GF-D8 (cell line): ENCODE results near the gene DQX1.
"Not testable (repeated sequence)": the region's sequence is repeated elsewhere in the genome, so short reads cannot be mapped to it uniquely, and the experiment has no call there.

Experiments
- DNase-seq: peaks from one replicate; lab custom pipeline; 2025; lab: John Stamatoyannopoulos, UW

The DQX1 gene, protein sequence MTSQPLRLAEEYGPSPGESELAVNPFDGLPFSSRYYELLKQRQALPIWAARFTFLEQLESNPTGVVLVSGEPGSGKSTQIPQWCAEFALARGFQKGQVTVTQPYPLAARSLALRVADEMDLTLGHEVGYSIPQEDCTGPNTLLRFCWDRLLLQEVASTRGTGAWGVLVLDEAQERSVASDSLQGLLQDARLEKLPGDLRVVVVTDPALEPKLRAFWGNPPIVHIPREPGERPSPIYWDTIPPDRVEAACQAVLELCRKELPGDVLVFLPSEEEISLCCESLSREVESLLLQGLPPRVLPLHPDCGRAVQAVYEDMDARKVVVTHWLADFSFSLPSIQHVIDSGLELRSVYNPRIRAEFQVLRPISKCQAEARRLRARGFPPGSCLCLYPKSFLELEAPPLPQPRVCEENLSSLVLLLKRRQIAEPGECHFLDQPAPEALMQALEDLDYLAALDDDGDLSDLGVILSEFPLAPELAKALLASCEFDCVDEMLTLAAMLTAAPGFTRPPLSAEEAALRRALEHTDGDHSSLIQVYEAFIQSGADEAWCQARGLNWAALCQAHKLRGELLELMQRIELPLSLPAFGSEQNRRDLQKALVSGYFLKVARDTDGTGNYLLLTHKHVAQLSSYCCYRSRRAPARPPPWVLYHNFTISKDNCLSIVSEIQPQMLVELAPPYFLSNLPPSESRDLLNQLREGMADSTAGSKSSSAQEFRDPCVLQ

DNA sequence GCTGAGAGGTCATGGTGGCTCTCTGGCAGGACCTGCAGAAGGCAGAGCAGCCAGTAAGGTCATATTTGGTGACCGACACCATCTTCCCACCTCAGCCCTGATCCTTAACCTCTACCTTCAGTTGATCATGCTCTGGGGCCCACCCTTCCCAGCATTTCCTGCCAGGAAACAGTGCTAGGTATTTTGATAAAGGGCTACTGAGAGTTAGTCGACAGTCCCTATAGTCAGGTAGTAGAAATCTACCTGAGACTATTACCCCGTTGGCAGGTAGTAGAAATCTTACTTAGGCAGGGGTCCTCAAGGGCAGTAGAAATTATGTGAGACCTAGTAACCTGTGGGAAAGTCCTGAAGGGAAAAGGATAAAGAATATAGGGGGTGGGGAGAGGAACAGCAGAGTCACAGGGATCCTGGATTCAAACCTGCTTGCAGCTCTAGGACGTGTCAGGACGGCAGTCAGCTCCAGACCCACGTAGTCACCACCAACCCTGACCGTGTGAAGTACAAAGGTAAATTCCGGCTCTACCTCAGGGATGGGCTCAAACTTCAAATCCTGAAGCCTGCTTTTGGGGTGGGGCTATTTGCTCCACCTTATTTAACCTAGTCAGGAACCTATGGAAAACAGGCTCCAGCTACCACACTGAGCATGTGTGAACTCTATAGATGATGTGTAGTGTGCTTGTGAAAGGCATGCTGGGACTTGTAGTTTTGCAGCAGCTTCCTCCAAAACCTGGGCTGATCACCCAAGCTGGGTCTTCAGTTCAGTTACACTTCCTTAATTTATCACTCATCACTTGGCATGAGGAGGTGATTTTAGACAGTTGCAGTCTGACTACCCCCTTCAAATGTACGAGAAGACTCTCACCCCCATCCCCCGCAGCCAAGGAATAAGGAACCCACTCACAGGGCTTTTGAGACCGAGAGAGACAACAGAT lies at the start of gene DQX1:
TSS of gene DQX1 (minus strand) at position 515 of the 932 bp plus-strand sequence. CDS start at position 13, 502 bp downstream.
- DNase-seq, result no peak

DNA sequence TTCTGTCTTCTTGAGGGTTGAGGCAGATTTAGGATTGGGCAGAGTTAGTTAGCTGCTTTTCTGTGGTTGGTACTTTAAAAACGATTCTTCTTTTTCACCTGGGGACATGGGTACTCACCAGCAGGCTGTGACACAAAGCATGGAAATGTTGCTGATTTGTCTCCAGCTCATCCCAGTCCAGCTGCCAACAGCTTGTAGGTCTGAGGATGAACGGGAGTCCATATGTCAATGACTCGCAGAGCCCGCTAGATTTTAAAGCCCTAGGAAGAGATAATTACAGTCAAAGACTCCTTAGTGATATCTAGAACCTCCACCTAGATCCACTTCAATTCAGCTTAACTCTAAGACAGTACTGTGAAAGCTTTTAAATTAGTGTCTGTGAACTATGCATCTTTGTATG lies 49.3 kb upstream of the DQX1 start:
- DNase-seq, result no peak

DNA sequence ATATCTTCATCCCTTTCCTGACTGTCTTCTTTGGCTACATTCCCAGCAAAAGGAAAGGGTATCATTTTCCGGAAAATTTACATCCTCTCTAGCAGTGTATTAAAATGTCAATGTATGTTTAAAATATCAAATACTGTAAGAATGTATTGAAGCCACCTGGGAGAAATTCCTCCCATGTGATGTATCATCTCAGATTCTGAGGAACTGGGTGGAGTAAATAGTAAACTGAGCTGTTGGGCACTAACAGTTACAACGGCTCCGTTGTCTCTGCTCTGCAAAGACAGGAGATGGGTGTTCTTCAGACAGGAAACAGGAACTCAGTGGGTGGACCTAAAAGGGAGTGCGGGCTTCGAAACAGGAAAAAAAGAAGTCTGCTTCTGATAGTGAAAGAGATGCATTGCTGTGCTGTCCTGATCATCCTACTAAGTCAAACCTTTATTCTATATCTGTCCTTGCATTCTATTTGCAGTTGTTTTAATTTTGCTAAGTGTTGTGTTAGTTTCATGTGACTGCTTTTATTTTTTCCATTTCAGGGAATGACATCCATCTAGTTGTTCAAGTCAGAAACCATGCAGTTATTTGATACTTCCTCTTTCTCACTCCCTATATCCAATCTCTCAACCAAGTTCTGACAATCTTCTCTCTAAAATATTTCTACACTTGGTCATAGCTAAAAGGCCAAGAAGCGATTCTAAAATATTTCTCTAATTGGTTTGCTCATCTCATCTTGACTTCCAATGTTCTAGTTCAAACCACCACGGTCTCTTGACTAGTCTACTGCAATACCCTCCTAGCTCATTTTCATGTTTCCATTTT lies 47.9 kb upstream of the DQX1 start:
- DNase-seq, result peak; percentile 91

DNA sequence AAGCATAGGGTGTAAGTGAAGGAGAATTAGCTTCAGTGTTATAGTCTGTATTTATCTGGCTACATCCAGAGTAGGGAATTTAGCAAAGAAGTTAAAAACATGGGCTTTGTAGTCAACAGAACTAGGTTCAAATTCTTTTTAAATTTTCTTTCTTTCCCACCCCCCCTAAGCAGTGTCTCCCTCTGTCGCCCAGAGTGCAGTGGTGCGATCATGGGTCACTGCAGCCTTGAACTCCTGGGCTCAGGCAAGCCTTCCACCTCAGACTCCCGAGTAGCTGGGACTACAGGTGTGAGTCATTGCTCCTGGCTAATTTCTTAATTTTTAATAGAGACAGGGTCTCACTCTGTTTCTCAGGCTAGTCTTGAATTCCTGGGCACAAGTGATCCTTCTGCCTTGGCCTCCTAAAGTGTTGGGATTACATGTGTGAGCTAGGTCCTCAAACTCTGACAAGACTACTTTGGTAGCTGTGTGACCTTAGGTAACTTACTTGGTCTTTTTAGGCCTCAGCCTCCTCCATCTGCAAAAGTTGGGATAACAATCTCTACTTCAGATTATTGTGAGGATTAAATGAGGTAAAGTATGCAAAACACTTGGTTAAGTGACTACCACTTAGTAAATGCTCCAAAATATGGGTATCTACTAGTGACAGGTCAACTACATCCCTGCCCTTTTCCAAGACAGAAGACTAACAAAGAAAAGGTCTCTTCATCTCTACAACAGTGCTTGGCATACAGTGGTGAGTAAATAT lies 46.3 kb upstream of the DQX1 start:
- DNase-seq, result no peak

DNA sequence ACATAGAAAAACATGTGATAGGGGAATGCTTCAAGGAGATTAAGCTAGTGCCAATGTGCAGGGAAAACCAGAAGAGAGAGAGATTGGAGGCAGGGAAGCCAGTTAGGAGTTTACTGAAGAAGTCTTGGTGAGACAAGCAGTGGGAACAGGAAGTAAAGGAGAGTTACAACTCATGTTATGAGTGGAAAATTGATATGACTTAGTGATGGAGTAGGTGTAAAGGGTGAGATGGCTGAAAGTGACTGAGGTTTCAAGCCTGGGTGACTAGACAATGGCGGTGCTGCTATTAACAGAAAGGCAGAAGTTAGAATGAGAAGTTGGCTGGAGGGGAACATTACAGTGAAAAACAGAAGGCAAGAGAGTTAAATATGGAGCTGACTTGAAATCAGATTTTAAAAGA lies 45.0 kb upstream of the DQX1 start:
- DNase-seq, result peak; percentile 18

DNA sequence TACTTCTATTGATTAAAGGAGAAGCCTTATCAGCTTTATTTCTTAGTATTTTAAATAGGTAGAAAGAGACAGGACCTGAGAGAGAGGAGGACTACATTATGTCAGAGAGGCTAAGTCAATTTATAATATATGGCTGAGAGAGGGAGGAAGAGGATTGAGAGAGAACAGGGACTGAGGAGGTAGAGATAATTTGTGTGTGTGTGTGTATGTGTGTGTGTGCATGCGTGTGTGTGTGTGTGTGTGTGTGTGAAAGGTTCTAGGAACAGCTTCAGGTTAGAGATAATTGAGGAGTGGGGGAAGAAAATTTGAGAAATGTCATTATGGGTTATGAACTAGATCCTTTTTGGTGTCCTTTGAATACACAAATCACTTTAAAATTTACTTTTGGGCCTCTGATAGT lies 43.7 kb upstream of the DQX1 start:
- DNase-seq, result no peak

DNA sequence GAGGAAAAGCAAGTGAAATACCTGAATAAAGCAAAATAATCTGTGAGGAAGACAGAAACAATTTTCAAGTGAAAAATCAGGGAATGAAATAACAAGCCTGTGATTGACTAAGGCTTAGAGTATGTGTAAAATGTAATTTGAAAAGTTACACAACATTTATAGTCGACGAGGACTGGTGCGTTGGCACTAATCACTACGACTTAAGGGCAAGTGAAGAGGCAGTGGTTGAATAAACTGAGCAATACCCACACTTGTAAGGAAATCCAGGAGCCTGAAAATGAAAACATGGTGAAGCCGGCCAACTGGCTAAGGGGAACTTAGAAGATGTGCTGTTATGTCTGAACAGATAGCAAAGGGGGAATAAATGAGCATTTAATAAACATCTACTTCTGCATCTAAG lies 41.9 kb upstream of the DQX1 start:
- no peak for DNase-seq

DNA sequence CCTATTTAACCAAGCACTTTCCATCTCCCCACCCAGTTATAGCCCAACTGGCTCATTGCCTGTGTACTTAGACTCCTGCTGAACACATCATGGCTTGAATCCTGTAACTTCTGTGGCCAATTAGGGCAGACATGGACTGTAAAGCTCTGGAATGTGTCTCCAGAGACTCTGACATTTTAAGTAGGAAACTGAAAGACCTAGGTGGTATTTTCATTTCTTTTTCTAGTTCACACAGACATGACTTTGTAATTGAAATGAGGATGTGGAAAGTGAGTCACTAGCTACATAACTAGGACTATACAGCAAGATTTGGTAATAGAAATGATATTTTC lies 40.7 kb upstream of the DQX1 start:
- DNase-seq, result no peak

DNA sequence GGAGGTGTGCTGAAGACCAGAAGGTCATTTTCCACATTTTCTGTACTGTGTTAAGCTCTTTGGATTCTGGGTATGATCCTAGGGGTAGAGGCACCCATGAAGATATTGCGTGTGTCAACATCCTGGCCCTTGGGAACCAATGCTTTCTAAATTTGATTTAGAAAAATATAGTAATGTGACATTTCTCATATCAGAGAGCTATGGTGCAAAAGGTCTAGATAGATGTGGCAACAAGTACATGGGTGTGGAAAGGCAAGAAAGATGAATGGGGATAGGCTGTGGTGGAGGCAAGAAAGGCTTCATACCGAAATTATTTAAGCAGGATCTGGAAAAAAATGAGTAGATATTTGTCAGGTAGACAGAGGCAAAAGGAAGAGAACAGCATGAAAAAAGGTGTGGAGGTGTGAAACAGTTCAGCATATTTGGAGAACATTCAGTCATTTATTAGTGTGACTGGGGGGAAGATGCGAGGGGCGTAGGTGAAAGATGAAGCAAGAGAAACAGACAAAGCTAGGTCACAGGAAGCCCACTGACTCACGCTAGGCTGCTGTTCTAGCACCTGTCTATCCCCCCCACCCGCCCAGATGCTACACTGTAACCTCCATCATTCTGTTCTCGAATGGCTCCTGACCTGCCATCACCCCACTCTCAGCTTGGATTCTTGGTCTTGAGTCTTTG lies 40.2 kb upstream of the DQX1 start:
- DNase-seq, result no peak

DNA sequence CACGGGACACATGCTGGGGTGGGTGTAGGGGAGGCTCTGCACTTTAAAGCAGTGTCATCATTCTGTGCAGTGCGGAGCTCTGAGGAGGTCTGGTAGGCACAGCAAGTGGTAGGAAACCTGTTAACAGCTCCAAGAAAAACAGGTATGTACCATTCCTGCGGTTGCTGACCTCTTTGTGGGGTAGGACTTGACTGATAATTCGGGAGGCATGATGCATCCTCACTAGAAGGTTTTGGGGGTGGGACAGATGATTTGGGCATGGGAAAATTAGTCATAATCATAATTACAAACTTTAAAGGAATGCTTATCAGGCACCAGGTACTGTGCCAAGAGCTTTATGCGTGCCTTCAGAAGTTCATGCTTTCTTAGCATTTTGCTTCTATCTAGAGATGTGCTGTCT lies 38.2 kb upstream of the DQX1 start:
- no peak for DNase-seq

DNA sequence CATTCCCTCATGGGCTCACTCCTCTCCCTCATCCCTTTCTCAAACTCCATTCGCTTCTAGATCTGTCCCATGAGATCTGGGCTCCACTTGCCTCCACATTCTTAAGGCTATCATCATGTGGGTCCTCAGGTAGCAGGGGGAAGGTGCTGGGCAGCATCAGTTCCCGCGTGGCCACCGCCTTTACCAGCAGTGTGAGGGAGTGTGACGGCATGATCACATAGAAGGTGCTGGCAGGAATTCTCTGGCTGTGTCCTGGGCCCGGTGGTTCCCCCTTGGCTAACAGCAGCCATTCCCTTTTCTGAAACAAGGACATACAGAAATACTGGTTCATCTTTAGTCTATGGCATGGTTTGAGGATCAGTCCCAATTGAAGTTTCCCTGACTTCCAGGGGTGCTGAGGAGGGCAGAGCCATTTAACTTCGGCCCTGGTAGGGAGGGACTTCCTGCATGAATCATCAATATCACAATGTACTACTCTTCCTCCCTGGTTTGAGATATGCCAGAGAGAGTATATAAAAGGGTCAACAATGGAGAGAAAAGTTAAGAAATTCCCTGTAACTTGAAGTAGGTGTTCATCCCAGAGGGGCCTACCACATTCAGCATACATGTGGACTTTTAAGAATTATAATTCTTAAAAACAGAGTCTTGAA lies 36.2 kb upstream of the DQX1 start:
- DNase-seq, result no peak

DNA sequence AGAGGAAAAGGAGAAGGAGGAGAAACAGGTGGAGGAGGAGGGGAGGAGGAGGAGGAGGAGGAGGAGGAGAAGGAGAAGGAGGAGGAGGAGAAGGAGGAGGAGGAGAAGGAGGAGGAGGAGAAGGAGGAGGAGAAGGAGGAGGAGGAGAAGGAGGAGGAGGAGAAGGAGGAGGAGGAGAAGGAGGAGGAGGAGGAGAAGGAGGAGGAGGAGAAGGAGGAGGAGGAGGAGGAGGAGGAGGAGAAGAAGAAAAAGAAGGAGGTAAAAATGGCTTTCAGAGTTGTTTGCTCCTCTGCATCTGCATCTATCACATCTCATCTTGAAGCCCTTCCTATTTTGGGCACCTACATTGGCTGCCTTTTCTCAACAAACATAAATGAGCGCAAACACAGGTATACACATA lies 35.0 kb upstream of the DQX1 start:
- not testable (repeated sequence) for DNase-seq

DNA sequence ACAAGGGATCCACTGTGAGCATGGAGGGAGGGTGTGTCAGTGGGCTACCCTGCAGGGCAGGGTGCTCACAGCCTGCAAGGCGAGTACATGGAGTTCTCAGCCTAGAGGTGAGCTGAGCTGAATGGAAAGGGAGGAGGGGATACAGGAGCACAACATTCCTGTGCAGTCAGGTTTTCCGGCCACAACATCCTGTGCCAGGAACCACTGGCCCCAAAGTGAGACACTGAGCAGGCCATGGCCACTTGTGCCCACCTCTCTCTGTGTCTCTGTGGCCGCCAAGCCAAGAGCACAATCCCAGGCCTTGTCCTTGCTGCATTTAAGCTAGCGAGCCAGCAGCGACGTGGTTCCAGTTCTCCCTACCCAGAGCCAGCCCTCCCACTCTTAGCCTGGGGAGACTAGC lies 34.6 kb upstream of the DQX1 start:
- DNase-seq, result no peak

DNA sequence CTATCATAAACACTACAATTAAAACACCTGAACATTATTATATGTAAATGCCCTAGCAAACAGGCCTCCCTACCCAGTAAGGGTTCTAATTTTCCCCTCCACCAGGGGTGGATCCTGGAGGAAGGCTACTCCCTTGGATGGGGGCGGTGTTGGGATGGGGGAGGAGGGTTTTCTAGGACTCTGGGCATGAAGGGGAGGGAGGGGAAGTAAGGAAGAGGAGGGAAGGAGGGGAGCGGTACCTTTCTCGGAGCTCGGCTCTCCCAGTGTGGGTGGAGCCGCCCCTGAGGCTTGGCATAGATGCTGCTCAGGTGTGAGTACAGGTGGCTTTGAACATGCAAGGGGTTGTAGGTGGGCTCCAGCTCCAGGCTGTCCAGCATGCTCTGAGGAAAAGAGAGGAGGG lies 33.9 kb upstream of the DQX1 start:
- DNase-seq, result no peak

DNA sequence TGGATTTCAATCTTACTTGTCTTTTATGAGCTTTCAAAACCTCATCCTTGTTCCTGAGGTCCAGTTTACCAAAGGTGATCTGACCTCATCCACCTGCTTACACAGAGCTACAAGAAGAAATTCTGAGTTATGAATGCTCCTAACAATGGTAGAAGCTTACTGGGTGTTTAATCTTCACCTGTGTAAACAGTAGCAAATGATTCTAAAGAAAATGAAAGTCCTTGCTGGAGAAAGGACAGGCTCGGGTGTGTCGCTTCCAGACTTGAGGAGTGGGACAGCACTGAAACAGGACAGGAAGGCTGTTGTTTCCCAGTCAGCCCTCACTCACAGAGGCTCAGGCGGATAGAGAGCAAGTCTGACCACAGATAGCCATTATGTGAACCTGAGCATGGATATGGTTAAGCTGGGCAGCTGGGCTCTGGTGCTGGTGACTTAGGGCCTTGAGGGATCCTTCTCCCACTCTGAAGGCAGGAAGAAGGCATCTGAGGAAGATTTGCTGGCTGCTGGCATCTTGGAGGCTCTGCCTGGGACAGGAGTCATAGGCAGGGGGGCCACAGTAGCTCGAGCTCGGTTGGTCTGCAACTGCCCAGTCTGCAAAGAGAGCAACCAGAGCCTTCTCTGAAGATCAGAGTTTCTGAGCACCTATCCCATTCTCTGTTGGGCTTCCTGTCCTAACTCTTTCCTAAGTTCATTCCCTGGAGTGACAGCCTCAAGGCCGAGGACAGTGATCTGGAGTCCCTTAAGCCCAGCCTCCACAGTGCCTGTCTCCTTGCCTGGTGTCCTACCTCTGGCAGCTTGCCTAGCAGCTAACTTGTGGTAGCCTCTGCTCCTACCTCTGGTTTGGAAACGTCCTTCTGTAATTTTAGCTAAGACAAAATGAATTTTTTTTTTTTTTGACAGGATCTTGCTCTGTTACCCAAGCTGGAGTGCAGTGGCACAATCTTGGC lies 32.5 kb upstream of the DQX1 start:
- no peak for DNase-seq

DNA sequence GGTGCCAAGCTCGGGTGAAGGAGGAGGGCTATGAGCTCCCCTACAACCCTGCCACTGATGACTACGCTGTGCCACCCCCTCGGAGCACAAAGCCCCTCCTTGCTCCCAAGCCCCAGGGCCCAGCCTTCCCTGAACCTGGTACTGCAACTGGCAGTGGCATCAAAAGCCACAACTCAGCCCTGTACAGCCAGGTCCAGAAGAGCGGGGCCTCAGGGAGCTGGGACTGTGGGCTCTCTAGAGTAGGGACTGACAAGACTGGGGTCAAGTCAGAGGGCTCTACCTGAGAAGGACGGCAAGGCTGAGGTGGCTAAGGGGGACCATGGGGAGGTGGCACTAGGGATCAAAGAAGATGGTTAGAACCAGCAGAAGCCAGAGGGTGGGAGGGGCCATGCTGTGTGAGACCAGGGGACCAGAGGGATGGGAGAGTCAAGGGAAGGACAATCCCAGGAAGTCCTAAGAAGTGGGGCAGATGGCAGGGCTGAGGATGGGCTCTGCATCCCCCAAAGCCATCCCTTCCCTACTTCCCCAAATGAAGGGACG lies 30.9 kb upstream of the DQX1 start:
- no peak for DNase-seq

DNA sequence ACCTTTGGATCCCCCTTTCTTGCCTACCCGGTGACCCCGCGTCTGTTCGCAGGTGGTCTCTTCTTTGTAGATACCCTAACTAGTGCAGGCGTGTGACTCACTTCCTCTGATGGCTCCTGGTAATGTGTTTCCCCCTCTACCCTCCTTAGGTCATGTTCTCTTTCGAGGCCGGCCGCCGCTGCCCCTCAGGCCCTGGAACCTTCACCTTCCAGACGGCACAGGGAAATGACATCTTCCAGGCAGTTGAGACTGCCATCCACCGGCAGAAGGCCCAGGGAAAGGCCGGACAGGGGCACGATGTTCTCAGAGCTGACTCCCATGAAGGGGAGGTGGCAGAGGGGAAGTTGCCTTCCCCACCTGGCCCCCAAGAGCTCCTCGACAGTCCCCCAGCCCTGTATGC lies 30.1 kb upstream of the DQX1 start:
- DNase-seq, result no peak

DNA sequence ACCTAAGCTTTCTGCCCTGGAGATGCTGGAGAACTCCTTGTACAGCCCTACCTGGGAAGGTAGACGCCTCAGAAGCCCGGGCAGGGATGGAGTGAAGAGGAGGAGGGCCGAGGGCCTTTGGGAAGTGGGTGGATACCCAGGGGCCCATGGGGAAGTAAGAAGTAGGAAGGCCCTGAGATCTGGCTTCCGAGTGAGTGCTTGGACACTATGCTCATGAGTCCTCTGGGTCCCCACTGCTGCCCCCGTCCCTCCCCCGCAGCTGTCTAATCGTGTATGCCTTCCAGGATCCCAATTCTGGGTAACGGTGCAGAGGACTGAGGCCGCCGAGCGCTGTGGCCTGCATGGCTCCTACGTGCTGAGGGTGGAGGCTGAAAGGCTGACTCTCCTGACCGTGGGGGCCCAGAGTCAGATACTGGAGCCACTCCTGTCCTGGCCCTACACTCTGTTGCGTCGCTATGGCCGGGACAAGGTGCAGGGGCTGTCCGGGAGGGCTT lies 29.6 kb upstream of the DQX1 start:
- DNase-seq, result peak; percentile 36
